ENCODE measurements around the gene OGFRL1.

The OGFRL1 gene

DNA sequence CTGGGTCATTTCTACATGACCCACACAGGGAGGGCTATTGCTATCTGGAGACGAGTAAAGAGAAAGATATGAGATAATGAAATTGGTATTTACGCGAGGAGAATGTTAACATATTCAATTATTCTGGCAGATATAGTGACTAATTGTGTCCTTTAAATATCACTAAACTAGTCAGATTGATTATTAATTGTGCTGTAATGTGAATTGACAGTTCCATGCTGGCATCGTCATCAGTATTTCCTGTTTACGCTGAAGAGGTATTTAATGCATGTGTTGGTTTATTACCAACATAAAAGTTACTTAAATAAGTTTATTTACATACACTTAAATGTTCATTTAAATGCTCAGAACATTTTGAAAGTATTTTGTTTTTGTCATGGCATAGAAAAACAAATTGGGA lies 35.7 kb upstream of the OGFRL1 start:
- TF ChIP-seq FOXM1 (IDR thresholded peaks at IDR 0.05; ENCODE audit: borderline replicate concordance, low read depth) = no peak
- no peak for TF ChIP-seq YY1 (IDR thresholded peaks at IDR 0.05; ENCODE audit: low read depth)
- no peak for TF ChIP-seq TAF1 (IDR thresholded peaks at IDR 0.05; ENCODE audit: low read depth)
- TF ChIP-seq, protein P1, sequence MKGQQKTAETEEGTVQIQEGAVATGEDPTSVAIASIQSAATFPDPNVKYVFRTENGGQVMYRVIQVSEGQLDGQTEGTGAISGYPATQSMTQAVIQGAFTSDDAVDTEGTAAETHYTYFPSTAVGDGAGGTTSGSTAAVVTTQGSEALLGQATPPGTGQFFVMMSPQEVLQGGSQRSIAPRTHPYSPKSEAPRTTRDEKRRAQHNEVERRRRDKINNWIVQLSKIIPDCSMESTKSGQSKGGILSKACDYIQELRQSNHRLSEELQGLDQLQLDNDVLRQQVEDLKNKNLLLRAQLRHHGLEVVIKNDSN (IDR thresholded peaks at IDR 0.05) = no peak
- TF ChIP-seq TEAD4 (IDR thresholded peaks at IDR 0.05) = no peak
- TF ChIP-seq EP300 (IDR thresholded peaks at IDR 0.05; ENCODE audit: borderline replicate concordance) = no peak
- TF ChIP-seq ZBTB7A (IDR thresholded peaks at IDR 0.05; ENCODE audit: low read depth) = no peak
- TF ChIP-seq, protein P2, sequence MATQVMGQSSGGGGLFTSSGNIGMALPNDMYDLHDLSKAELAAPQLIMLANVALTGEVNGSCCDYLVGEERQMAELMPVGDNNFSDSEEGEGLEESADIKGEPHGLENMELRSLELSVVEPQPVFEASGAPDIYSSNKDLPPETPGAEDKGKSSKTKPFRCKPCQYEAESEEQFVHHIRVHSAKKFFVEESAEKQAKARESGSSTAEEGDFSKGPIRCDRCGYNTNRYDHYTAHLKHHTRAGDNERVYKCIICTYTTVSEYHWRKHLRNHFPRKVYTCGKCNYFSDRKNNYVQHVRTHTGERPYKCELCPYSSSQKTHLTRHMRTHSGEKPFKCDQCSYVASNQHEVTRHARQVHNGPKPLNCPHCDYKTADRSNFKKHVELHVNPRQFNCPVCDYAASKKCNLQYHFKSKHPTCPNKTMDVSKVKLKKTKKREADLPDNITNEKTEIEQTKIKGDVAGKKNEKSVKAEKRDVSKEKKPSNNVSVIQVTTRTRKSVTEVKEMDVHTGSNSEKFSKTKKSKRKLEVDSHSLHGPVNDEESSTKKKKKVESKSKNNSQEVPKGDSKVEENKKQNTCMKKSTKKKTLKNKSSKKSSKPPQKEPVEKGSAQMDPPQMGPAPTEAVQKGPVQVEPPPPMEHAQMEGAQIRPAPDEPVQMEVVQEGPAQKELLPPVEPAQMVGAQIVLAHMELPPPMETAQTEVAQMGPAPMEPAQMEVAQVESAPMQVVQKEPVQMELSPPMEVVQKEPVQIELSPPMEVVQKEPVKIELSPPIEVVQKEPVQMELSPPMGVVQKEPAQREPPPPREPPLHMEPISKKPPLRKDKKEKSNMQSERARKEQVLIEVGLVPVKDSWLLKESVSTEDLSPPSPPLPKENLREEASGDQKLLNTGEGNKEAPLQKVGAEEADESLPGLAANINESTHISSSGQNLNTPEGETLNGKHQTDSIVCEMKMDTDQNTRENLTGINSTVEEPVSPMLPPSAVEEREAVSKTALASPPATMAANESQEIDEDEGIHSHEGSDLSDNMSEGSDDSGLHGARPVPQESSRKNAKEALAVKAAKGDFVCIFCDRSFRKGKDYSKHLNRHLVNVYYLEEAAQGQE (IDR thresholded peaks at IDR 0.05; ENCODE audit: low read depth) = no peak
- no peak for TF ChIP-seq TCF12 (IDR thresholded peaks at IDR 0.05; ENCODE audit: low read depth)
- TF ChIP-seq, protein P3, sequence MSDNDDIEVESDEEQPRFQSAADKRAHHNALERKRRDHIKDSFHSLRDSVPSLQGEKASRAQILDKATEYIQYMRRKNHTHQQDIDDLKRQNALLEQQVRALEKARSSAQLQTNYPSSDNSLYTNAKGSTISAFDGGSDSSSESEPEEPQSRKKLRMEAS (IDR thresholded peaks at IDR 0.05) = no peak
- no peak for TF ChIP-seq RAD21 (IDR thresholded peaks at IDR 0.05; ENCODE audit: low read depth)
- TF ChIP-seq EGR1 (IDR thresholded peaks at IDR 0.05) = no peak

DNA sequence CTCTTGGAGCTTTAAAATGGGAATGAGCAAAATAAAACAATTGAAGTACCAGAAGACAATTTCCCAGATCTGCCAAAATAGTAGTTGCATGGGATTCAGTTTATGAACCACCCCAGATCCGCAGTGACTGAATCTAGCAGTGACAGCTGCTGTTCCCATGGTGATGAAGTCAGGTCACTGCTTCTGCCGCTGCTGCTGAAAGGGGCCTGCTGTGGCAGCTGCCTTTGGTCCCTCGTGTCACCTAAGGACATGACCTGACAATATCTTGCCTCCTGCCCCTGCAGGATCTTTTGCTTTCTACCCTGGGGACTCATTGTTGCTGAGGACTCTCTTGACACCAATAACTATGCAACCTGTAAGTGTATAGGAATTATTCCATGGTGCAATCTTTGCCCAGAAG lies 34.3 kb upstream of the OGFRL1 start:
- TF ChIP-seq CREB1 (IDR thresholded peaks at IDR 0.05; ENCODE audit: low read depth) = no peak
- TF ChIP-seq FOXM1 (IDR thresholded peaks at IDR 0.05; ENCODE audit: borderline replicate concordance, low read depth) = no peak
- TF ChIP-seq EP300 (IDR thresholded peaks at IDR 0.05; ENCODE audit: borderline replicate concordance) = no peak
- TF ChIP-seq, protein P1 (IDR thresholded peaks at IDR 0.05) = no peak
- no peak for TF ChIP-seq CEBPB (IDR thresholded peaks at IDR 0.05)
- TF ChIP-seq TCF12 (IDR thresholded peaks at IDR 0.05; ENCODE audit: low read depth) = no peak
- TF ChIP-seq, protein P3 (IDR thresholded peaks at IDR 0.05) = no peak
- no peak for TF ChIP-seq ZBTB7A (IDR thresholded peaks at IDR 0.05; ENCODE audit: low read depth)
- TF ChIP-seq TEAD4 (IDR thresholded peaks at IDR 0.05) = no peak
- TF ChIP-seq NFIC (IDR thresholded peaks at IDR 0.05) = no peak
- no peak for TF ChIP-seq YY1 (IDR thresholded peaks at IDR 0.05; ENCODE audit: low read depth)
- no peak for TF ChIP-seq RAD21 (IDR thresholded peaks at IDR 0.05; ENCODE audit: low read depth)

DNA sequence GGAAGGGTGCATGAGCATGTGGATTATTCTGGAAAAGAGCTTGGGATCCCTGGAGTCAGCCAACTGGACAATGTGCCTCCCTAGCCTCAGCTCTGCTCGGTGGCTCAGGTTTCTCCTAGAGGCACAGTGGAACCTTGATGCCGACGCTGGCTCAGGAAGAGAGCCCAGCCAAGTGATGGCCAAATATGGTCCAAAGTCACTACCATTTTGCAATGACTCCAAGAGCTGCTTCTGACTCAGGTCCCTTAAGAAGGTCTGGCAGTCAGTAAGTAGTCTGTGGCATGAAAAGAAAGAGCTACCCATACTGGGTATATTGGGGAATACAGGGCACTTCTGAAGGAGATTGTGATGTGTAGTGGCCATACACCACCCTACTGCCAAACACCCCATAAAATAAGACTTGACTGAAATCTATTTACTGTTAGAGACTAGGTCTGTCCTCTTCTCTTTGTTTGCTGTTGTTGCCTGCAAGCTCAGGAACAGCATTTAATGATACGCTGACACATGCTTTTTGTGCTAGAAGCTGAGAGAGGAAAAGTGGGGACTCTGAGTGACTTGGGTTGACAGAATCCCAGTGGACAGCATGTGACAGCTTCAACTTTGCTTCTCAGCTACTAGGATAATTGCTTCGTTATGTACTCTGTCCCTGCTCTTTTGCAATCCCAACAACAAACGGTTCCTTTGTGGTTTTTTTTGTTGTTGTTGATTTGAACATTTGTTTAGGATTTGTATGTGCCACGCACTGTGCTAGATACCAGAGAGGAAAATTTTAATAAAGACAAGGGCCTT lies 30.3 kb upstream of the OGFRL1 start:
- no peak for TF ChIP-seq CEBPB (IDR thresholded peaks at IDR 0.05)
- no peak for TF ChIP-seq TAF1 (IDR thresholded peaks at IDR 0.05; ENCODE audit: low read depth)
- TF ChIP-seq NFIC (IDR thresholded peaks at IDR 0.05) = no peak

DNA sequence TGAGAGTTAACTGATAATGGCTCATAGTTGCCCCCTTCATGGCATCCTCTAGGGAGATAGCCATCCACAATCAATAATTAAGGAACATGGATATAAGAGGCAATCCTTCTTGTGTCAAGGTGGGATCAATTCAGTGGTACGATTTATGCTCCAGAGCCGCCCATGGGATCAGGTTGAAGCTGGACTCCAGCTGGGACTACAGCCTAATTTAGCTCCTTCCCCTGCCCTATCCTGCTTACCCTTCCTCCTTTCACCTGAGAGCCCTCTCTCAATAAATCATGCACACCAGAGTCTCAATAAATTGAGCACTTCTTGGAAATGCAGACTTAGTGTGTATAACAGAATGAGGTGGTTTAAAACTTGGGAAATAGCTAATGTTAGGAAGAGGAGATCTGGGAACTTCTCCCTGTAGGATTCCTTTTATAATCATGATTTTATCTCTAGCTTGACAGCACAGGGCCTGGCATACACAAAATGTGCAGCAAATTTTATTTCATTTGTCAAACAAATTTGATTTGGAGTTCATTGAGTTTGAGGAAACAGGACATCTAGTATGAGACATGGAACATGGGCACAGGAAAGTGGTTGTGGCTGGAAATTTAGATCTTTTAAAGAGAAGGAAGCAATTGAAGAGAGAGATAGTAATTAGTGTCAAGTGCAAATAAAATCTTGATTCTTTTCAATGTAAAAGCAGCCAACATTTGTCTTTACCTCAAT lies 28.6 kb upstream of the OGFRL1 start:
- TF ChIP-seq CEBPB (IDR thresholded peaks at IDR 0.05) (no peak), TEAD4 (IDR thresholded peaks at IDR 0.05) (no peak)
- TF ChIP-seq, protein P3 (IDR thresholded peaks at IDR 0.05) = no peak

DNA sequence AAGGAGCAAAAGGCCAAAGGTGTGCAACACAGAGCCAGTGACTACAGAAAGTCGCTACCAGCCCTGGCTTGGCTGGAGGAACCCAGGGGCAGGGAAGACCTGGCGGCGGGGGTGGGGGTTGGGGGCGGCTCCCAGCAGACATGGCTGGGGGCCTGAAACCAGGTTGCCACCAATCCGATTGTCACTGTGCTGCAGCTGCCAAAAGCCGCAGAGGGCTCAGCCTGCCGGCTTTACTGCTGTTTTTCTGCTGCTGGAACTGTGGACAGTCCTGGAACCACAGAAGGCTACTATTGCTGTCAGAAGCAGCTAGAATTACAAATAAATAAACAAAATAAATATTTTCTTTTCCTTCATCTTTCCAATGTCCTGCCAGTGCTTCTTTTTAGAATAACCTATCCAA lies 25.7 kb upstream of the OGFRL1 start:
- TF ChIP-seq TAF1 (IDR thresholded peaks at IDR 0.05; ENCODE audit: low read depth) = no peak
- TF ChIP-seq RAD21 (IDR thresholded peaks at IDR 0.05; ENCODE audit: low read depth) = no peak
- TF ChIP-seq FOXM1 (IDR thresholded peaks at IDR 0.05; ENCODE audit: borderline replicate concordance, low read depth) = no peak
- no peak for TF ChIP-seq YY1 (IDR thresholded peaks at IDR 0.05; ENCODE audit: low read depth)
- TF ChIP-seq EP300 (IDR thresholded peaks at IDR 0.05; ENCODE audit: borderline replicate concordance) = no peak

DNA sequence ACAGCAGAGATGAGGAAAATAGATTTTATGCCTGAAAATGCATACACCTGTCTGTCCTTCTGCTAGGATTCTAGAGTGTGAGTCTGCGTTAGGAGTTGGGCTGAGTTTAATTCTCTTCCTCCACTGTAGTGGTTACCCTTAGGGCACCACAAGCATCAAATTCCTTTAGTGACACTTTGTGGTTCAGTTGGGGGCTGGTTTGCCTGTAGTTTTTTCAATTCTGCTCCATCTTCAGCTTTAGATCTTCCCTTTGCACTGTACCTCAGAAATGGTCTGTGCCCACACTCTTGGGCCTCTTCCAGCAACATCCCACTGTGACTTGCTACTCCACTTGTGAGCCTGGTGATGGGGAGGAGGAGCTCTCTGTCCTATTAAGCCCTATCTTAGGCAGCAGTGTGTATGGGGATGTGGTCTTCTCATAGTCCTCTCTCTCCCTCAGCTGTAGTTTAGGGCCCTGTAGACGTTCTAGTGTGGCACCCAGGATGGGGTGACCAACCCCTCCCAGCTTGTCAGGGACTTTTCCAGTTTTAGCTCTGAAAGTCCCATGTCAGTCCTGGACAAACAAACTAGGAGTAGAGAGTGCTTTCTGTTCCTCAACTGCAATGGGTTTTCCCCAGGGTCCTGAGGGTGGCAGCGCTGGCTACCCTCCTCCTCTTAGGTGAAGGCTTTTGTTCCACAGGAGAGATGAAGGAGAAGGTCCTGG lies 19.7 kb upstream of the OGFRL1 start:
- TF ChIP-seq TEAD4 (IDR thresholded peaks at IDR 0.05) (no peak), YY1 (IDR thresholded peaks at IDR 0.05; ENCODE audit: low read depth) (no peak), ZBTB7A (IDR thresholded peaks at IDR 0.05; ENCODE audit: low read depth) (no peak), FOXM1 (IDR thresholded peaks at IDR 0.05; ENCODE audit: borderline replicate concordance, low read depth) (no peak), NFIC (IDR thresholded peaks at IDR 0.05) (no peak), EP300 (IDR thresholded peaks at IDR 0.05; ENCODE audit: borderline replicate concordance) (no peak), EGR1 (IDR thresholded peaks at IDR 0.05) (no peak), RAD21 (IDR thresholded peaks at IDR 0.05; ENCODE audit: low read depth) (no peak), TAF1 (IDR thresholded peaks at IDR 0.05; ENCODE audit: low read depth) (no peak), CEBPB (IDR thresholded peaks at IDR 0.05) (no peak)
- TF ChIP-seq, protein P3 (IDR thresholded peaks at IDR 0.05) = no peak
